HG02759 (cell line): ENCODE results near the gene TCOF1.

Experiments
- ATAC-seq: cut with Tn5 transposase; IDR thresholded peaks from one replicate; pipeline ENCODE4 v1.9.1; 2021; ENCODE audit warnings: mild to moderate bottlenecking, moderate library complexity; ENCODE audit not compliant: unreplicated experiment

Gene TCOF1

DNA sequence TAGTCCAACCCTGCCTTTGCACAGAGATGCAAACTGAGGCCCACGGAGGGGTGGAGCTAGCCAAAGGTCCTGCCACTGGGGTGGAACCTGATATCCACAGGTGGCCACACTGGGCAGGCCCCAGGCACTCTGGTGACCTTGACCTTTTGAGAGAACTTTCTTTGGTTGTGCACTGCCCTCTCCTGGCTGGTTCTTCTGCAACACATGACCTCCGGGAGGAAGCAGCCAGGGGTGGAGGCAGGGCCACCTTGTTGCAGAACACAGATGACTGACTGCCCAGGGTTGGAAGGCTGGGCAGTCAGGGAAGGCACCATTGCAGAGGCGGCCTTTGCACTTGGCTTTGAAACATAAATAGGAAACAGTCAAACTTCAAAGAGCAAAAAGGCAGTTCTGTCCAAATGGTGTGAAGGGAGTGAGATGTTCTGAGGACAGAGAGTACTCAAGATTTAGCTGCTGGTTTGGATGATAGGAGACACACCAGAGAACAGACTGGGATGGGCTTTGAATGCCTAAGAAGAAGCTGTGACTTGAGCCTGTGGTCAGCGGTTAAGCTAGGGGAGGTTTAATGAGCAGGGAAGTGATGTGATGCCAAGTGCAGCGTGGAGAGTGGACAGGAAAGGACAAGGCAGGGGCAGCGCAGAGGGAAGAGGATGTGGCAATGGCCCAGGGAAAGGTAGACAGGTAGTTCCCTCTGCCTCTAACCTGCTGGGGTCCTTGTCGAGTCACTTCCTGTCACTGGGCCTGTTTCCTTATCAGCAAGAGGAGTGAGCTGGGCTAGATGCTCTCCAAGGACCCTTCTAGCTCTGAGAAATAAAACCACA, 6.8 kb upstream of the TCOF1 start:
- ATAC-seq, result peak; percentile 95

GRCh38 chr5:150352244-150353031, 5.1 kb upstream of the TCOF1 start:
- no peak for ATAC-seq

GRCh38 chr5:150353032-150353675, 4.3 kb upstream of the TCOF1 start:
- no peak for ATAC-seq

DNA sequence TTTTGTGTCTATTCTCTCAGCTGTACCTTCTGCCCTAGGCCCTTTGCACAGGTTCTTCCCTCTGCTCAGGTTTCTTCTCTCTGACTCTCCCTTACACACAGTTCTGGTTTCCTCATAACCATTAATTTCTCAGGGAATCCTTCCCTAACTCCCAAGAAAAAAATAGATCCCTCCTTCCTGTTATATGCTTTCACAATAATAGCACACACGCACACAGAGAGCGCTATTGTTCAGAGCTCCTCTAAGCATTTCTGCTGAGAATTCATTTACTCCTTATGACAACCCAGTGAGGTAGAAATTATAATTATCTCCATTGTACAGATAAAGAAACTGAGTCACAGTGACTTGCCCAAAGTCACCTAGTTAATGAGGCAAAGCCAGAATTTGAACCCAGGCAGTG, 1.7 kb upstream of the TCOF1 start:
- ATAC-seq, result no peak

DNA sequence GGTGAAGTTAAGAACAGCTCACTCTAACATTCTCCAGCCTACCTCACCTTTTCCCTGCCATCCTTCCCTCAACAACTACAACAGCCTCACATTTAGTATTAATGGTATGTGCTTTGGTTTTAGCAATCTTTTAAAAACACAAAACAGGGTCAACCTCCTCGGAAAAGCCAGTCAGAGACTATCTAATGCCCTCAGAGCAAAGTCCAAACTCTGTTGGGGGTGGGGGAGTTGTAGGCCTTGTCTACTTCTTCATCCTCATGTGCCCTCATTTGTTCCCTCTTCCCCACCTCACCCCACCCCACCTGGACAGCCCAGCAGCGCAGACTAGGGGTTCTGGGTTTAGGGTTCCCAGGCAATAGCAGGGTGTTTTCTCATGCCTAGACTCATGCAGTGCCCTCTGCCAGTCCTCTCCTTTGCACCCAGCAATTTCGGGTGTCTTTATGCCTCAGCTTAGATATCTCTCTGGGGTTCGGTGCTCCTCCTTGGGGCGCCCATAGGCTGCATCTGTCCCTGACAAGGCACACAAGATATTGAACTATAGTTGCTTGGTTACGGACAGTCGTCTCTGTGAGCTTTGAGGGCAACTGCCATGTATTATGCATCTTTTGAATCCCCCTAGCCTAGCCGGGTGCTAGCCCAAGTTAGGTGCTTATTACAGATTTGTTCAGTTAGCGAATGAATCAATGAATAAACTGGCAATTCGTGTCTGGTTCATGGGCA, 762 bp upstream of the TCOF1 start:
- ATAC-seq, result no peak

DNA sequence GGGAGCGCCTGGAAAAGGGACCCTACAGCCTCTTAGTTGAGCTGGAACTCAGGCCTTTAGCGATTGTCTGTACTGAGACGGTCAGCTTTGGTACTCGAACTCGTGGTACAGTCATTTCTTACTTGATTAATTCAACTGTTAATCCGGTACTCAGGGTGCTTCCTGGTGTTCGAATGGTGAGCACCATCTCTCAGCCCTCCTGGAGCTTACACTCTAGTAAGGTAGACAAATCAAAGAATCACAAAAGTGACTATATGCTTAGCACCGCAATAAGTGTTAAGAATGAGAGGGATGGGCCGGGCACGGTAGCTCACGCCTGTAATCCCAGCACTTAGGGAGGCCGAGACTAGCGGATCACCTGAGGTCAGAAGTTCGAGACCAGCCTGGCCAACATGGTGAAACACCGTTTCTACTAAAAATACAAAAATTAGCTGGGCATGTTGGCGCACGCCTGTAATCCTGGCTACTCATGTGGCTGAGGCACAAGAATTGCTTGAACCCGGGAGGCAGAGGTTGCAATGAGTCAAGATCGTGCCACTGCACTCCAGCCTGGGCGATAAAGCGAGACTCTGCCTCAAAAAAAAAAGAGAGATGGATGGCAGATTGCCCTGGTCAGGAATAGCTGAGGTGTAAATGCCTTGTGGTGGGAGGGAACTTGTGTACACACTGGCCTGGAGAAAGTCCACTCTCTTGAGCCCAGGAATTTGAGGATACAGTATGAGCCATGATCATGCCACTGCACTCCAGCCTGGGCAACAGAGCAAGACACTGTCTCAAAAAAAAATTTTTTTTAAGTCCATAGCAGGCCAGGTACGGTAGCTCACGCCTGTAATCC, 981 bp downstream of the TCOF1 start:
- ATAC-seq, result no peak

GRCh38 chr5:150361301-150361700, 3.8 kb downstream of the TCOF1 start:
- ATAC-seq, result peak; percentile 31

GRCh38 chr5:150363185-150363584, 5.7 kb downstream of the TCOF1 start:
- ATAC-seq, result no peak

DNA sequence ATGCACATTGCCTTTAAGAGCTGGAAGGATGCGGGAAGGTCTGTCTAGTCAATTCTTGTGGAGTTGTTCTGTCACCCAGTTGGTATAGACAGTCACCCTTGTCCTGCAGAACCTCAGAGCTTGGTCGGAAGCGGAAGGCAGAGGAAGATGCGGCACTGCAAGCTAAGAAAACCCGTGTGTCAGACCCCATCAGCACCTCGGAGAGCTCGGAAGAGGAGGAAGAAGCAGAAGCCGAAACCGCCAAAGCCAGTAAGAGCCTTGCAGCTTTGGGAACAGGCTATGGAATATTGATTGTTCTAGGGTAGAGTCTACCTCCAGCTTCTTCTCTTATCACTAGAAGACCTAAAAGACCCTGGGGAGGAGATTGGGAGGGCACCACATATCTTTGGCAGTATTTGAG, 6.5 kb downstream of the TCOF1 start:
- no peak for ATAC-seq

- ATAC-seq, result no peak
These were observed 11.0 kb downstream of the TCOF1 start for GRCh38 chr5:150368526-150368925.

DNA sequence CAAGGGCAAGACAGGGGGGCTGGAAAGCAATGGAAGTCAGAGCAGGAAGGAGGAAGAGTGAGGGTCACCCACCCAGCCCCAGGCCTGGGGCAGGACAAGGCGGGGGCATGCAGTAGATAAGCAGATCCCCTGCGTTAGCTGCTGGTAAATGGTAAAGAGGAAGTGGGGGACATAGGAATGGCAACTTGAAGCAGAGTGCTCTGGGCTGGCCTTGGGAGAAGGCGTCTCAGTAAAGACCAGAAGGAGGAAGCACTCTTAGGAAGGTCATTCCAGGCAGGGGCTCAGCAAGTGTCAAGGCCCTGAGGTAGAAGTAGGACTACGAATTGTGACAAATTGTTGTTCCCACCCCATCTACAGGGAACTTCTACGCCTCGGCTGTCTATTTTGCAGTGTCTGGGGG, 15.1 kb downstream of the TCOF1 start:
- no peak for ATAC-seq

- no peak for ATAC-seq
These were observed 17.2 kb downstream of the TCOF1 start for GRCh38 chr5:150374651-150375050.

DNA sequence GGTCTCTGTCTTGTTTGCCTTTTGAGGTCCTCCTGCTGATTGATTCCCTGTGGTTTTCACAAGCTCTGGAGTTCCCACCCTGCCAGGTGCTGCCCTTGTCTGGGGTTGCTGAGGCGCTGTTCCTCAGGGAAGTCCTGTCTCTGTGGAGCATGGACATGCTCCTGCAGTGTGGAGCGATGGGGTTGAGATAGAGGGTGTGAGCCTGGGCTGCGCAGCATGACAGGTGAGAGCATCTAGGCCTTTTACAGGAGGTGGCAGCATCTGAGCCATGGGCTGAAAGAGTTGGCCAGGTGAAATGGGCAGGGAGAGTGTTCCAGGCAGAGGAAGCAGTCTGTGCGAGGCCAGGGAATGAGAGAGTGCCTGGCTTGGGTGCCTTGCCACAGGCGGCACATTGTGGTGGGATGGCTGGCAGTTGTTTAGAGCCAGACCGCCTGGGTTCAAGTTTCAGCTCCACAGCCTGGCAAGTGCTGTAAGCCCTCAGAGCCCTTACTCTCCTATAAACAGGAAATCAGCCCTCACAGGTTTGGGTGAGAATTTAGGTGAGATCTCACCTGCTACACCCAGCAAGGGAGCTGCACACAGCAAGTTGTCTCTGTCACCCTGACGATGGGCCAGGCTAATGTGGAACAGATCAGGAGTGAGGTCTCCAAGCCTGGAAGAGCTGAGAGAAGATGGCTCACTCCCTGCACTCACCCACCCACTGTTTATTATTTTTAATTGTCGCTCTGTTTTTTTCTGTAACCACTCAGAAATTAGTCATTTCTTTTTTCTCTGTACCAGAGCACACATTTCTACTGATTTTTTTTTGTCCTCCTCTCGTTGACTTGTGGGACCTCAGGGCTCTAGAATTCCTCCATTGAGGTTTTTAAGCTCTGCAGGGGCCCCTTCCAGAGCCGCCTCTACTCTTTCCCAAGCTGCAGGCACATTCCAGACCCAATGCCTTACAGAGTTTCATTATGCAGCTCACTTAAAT, 19.6 kb downstream of the TCOF1 start:
- ATAC-seq, result no peak

DNA sequence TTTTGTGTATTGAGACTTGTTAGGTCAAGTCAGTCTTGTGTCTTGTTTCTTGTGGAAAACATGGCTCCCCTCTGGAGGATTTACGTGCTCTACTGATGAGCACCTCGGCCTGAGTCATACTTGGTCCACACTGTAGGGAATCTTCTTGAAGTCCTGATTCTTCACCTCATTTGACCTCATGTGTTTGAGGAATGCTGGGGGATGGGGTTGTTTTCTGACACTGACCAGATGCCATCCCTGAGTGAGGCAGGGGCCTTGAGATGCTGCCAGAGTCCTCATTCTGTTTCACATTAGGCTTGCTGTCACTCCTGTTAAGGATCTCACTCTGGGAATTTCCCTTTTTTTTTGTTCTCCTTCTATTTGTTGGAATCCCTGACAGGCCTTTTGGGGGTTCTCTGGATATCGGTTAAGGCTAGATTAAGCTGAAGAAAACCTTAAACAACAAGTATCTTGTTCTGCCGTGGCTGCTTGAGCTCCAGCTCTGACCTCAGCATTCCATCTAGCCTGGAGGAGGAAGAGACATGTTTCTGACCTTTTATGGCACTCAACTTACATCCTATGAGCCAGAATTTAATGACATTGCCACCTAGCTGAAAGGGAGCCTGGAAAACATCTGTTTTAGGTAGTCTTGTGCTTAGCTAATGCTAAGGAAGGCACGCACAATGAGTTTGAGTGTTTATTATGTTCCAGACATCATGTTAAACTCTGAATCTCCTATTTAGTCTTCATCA, 20.6 kb downstream of the TCOF1 start:
- ATAC-seq, result no peak

GRCh38 chr5:150384701-150385100, 27.2 kb downstream of the TCOF1 start:
- ATAC-seq, result no peak

DNA sequence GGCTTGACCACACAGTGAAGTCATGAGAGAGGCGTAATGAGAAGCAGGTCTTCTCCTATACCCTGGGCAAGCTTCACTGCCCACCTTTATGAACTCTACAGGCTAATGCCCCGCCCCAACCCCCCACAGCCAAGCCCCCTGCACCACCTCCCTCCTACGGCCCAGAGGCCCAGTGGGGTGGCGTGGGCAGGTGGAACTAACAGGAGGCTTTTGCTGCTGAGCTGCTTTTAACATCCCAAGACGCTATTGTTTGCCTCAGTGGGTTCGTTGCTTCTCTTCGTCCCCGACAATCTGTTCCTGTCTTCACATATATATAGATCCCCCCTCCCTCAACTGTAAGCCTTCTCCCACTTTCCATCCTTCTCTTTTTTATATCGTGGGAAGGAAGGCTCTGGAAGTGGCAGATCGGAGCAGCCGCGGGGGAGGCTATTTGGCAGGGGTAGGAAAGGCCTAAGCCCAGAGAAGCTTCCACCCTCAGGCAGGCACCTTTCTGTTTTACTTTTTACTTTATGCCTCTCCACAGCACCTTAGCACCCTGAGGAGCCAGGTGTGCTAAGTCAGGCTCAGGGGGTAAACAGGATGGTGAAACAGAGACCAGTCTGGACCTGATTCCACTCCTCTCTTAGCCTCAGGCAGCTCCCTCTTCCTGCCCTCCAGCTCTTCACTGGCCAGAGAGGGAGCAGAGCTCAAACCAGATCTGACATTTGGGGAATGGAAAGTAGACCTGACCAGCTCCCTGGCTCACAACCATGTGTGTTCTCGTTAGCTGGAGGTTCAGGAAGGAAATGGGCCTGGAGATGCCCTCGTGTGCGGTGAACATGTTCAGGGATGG, 28.7 kb downstream of the TCOF1 start:
- ATAC-seq, result no peak

DNA sequence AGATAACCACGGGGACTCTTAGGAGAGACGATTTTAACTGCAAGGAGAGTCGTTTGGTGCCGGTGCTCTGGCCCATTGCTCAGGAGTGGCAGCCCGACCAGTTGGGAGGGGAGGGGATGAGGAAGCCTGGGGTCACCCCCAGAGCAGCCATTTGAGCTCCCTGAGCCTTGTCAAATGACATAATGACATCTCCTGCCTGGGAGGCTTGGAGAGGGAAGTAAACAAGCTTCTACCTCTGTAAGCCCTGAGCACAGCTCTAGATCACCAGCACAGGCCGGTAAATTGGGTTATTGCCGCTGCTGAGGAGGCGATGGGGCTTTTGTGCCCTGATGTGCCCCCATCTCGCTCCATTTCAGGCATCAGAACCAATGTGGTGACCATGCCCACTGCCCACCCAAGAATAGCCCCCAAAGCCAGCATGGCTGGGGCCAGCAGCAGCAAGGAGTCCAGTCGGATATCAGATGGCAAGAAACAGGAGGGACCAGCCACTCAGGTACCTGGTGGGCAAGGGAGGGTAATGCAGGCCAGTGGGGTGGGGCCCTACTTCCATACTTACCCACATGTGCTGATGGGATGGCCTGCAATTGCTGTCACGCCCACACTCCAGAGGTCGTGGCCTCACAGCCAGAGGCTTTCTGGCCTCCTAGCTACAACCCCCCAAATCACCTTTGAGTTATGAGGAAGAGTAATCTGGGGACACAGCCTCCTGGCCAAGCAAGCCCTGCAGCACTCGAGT, 32.2 kb downstream of the TCOF1 start:
- ATAC-seq, result no peak
